GM12878 (cell line): ENCODE data around the gene IQGAP3. TPM values are rescaled to one million over a fixed set of nuclear protein-coding genes. Genes with fewer than 3 reads are reported as not detected.

Source experiments
- ATAC-seq: fragments of 200-7000 bp; cut with Tn5 transposase; 3 replicates; pipeline ENCODE4 v1.9.1; 2020; ENCODE audit warnings: mild to moderate bottlenecking, moderate library complexity
- BruUV-seq: library from RNA; stranded (reverse); fragments of 400-500 nt; replicated peaks from 2 replicates; lab custom pipeline; 2021; lab: Mats Ljungman, UMichigan
- CTCF ChIA-PET: fragments of 300-600 bp; sonication (Branson Sonifier 250); formaldehyde crosslinking; extraction: SDS; loops from one replicate; lab custom pipeline; 2021; ENCODE audit warnings: inconsistent platforms; lab: Yijun Ruan, JAX
- POLR2A ChIA-PET: fragments of 350-600 bp; formaldehyde crosslinking; extraction: SDS; loops from one replicate; lab custom pipeline; 2021; ENCODE audit warnings: inconsistent platforms; lab: Charles Lee
- RAD21 ChIA-PET: fragments of 300-600 bp; sonication (Branson Sonifier 250); formaldehyde crosslinking; loops from one replicate; lab custom pipeline; 2023; ENCODE audit warnings: antibody characterized with exemption; ENCODE audit not compliant: unreplicated experiment; lab: Charles Lee
- SMC1A ChIA-PET: fragments of 300-600 bp; sonication (Branson Sonifier 250); formaldehyde crosslinking; loops from one replicate; lab custom pipeline; 2023; ENCODE audit not compliant: unreplicated experiment, uncharacterized antibody; lab: Charles Lee
- DNase-seq: peaks from one replicate; pipeline ENCODE4 v3.0.0-alpha.2; 2011; ENCODE audit warnings: low read depth, low spot score
- FAIRE-seq: peaks from 3 replicates; lab custom pipeline; 2011; peaks lifted over from hg19 to GRCh38; lab: Jason Lieb, UNC
- H2AFZ ChIP-seq: 2 replicates; pipeline ENCODE4 v1.6.0; 2011; ENCODE audit warnings: low read depth, low read length, control low read depth; ENCODE audit not compliant: control insufficient read depth
- H3K27ac ChIP-seq: 2 replicates; pipeline ENCODE4 v1.5.1; 2011; ENCODE audit warnings: control low read depth; ENCODE audit not compliant: control insufficient read depth, insufficient read depth
- H3K27me3 ChIP-seq, 2 experiments: replicated peaks in 1 of 2; 2 replicates each; pipeline versions ENCODE4 v1.6.0 to v1.6.1; 2011; ENCODE audit warnings: low read length in 1 of 2; ENCODE audit not compliant: control insufficient read depth in 2 of 2, insufficient read depth in 2 of 2
- H3K36me3 ChIP-seq, 2 experiments: 2 replicates each; pipeline ENCODE4 v1.5.1; 2011; ENCODE audit warnings: low read length in 1 of 2; ENCODE audit not compliant: control insufficient read depth in 2 of 2, insufficient read depth in 2 of 2
- H3K4me1 ChIP-seq: 2 replicates; pipeline ENCODE4 v1.6.1; 2011; ENCODE audit warnings: mild to moderate bottlenecking, low read length, moderate library complexity, mixed read lengths; ENCODE audit not compliant: control insufficient read depth, insufficient read depth
- H3K4me2 ChIP-seq: 2 replicates; pipeline ENCODE4 v1.6.0; 2011; ENCODE audit warnings: control low read depth; ENCODE audit not compliant: control insufficient read depth, insufficient read depth
- H3K4me3 ChIP-seq: fragments of 200-600 bp; sonication (generic); 2 replicates; pipeline ENCODE4 v1.5.1; 2016
- H3K79me2 ChIP-seq: 2 replicates; pipeline ENCODE4 v1.6.0; 2011; ENCODE audit warnings: low read length; ENCODE audit not compliant: control insufficient read depth, insufficient read depth
- H3K9ac ChIP-seq: 2 replicates; pipeline ENCODE4 v1.8.0; 2011; ENCODE audit warnings: low read length, control low read depth, mixed read lengths; ENCODE audit not compliant: control insufficient read depth, insufficient read depth
- H3K9me3 ChIP-seq: replicated peaks from 3 replicates; pipeline ENCODE4 v1.5.1; 2011; ENCODE audit warnings: mild to moderate bottlenecking, low read length; ENCODE audit not compliant: control insufficient read depth, insufficient read depth
- H4K20me1 ChIP-seq: 2 replicates; pipeline ENCODE4 v1.6.0; 2011; ENCODE audit not compliant: control insufficient read depth, insufficient read depth
- HDAC6 ChIP-seq: fragments of 200-600 bp; sonication (generic); IDR thresholded peaks from one replicate; pipeline ENCODE4 v1.8.0; 2017; ENCODE audit warnings: antibody characterized with exemption; ENCODE audit not compliant: unreplicated experiment
- PAX5 ChIP-seq: IDR thresholded peaks from 2 replicates; pipeline ENCODE4 v1.6.1; 2011; ENCODE audit warnings: low read depth, low read length, borderline replicate concordance
- POLR2A ChIP-seq: IDR thresholded peaks from 2 replicates; pipeline ENCODE4 v1.6.1; 2011; ENCODE audit warnings: low read depth, mild to moderate bottlenecking, low read length
- POLR2AphosphoS5 ChIP-seq: IDR thresholded peaks from 2 replicates; pipeline ENCODE4 v1.6.1; 2011; ENCODE audit warnings: mild to moderate bottlenecking, low read length, inconsistent platforms
- WGBS: methylation state at CpG from one replicate; pipeline ENCODE4 v1.1.6; 2016; ENCODE audit warnings: low lambda C conversion rate; ENCODE audit not compliant: insufficient replicate concordance, insufficient coverage; ENCODE audit errors: missing lambda C conversion rate; 5-methylcytosine and 5-hydroxymethylcytosine counted together
- in situ Hi-C: fragments of 300-500 bp; cut with MboI; formaldehyde crosslinking; loops from 9 replicates; pipeline ENCODE4 v1.14.3; 2018; ENCODE audit warnings: mixed read lengths
- intact Hi-C: fragments of 100-400 bp; cut with micrococcal nuclease; formaldehyde crosslinking; loops from one replicate; pipeline ENCODE4 v1.14.2; 2022; ENCODE audit not compliant: unreplicated experiment
- polyA plus RNA-seq, 11 experiments: library from polyadenylated mRNA; depleted of rRNA in 4 of 11; unstranded in 6 of 11; stranded (reverse) in 5 of 11; fragments of >200 nt; fragmentation: Nextera tagmentation in 4 of 11; fragmentation: Illumina TruSeq in 1 of 11; extraction: Ambion mirVana in 4 of 11; extraction: Trizol in 1 of 11; gene quantifications; 1 replicate in 1 of 11; 2 replicates in 10 of 11; pipeline versions ENCODE4 v1.2.1 to v1.2.3, GENCODE V29; 2011 to 2016; ENCODE audit warnings: inconsistent platforms in 2 of 11, missing spikeins in 2 of 11, low read depth in 1 of 11
- total RNA-seq, 4 experiments: library from RNA; depleted of rRNA in 3 of 4; stranded (reverse); fragments of >200 nt in 3 of 4; fragmentation: Illumina TruSeq in 1 of 4; extraction: Trizol in 1 of 4; gene quantifications; 2 replicates each; pipeline versions ENCODE4 v1.2.1 to v1.2.3, GENCODE V29; 2013 to 2021

Gene IQGAP3
- total and polyA plus RNA-seq, 10 of the 15 experiments (the other 5 are each of a cell fraction or from before 2014, with no cell fraction given), result 1.1 to 10.7 (median 7.9) TPM

DNA sequence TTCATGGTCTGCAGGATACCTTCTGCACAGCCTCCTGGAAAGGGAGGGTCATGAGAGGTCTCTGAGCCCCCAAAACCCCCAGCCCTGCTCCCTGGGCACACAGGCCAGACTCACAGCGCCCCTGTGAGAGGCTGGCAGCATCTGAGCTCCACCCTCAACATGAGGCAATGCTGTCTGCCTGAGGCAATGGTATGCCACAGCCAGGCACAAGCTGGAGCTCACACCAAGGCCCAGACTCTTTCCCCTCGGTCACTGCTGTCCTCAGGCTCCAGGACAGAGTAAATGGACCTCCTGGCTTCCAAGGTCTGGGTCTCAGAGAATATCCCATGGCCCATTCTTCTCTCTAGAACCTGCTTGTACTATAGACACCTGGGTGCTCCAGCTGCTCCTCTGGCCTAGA is 89.0 kb downstream of the IQGAP3 start:
- POLR2A ChIA-PET, result interaction anchor here (0.8 to 23.9 kb wide), 3 partner anchors 20 to 118 kb away, joined by 3 to 630 read pairs (median 4); partner anchors contain the start of genes GPATCH4 and MEF2D
- H2AFZ ChIP-seq, result no peak overlapping the region
- SMC1A ChIA-PET, result interaction anchor here (0.8 to 21.2 kb wide), 4 partner anchors 8 to 108 kb away, joined by 3 to 460 read pairs (median 30); partner anchors contain the start of gene MEF2D
- no peak overlapping the region for H3K4me2 ChIP-seq
- H3K27ac ChIP-seq, result no peak overlapping the region
- H4K20me1 ChIP-seq, result no peaks in the 10 kb centered on the region
- H3K36me3 ChIP-seq, result peaks cover 41 to 47% of the 10 kb centered on the region in 2 experiments
- no peaks in the 10 kb centered on the region for H3K9me3 ChIP-seq
- intact Hi-C loops (loop anchor here (10.0 kb wide), 1 partner anchor 121 kb away; the partner anchor contains the start of gene GPATCH4), in situ Hi-C loops (no loop called here)
- H3K4me1 ChIP-seq, result peaks cover 62% of the 10 kb centered on the region
- no peak overlapping the region for H3K4me3 ChIP-seq
- no peaks in the 10 kb centered on the region for H3K27me3 ChIP-seq
- RAD21 ChIA-PET, result interaction anchor here (1.0 to 13.6 kb wide), 6 partner anchors 8 to 37 kb away, joined by 3 to 323 read pairs (median 30); partner anchors contain the start of gene MEF2D
- no peak for FAIRE-seq
- no peak for ATAC-seq
- WGBS, result 100% methylated on average over 2 of the region's 2 CpGs
- H3K79me2 ChIP-seq, result peaks cover 61% of the 10 kb centered on the region
- BruUV-seq, result no TSS peak
- TF ChIP-seq POLR2A (0 out of 2 replicates have a peak, but pooled peaks have one; percentile 20), PAX5 (no peak)
- CTCF ChIA-PET, result interaction anchor here (1.3 to 5.7 kb wide), 4 partner anchors 8 to 102 kb away, joined by 3 to 140 read pairs (median 36); partner anchors contain the start of gene MEF2D
- H3K9ac ChIP-seq, result no peak overlapping the region
- no peak for DNase-seq

DNA sequence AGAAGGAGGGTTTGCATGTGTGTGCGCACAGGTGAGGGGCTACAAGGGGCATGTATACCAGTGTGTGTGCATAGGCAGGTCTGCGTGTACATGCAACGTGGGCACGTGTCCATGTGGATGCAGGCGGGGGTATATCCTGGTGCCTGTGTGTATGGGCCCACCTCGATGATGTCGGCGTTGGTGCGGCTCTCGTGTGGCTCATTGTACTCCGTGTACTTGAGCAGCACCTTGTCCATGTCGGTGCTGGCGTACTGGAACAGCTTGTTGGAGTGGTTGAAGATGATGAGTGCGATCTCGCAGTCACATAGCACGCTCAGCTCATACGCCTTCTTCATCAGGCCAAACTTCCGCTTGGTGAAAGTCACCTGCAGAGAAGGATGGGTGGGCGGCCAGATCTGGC is 90.1 kb downstream of the IQGAP3 start:
- ATAC-seq (no peak), FAIRE-seq (no peak), DNase-seq (no peak)
- Histone ChIP-seq H3K9me3 (no peaks in the 10 kb centered on the region), H3K4me3 (0 out of 2 replicates have a peak overlapping the region, but pooled peaks have one; percentile 9), H3K4me1 (peaks cover 51% of the 10 kb centered on the region), H3K36me3 (peaks cover 49 to 56% of the 10 kb centered on the region in 2 experiments), H3K9ac (no peak overlapping the region; the same call in 1 of the 2 replicates), H3K79me2 (peaks cover 50% of the 10 kb centered on the region), H4K20me1 (no peaks in the 10 kb centered on the region), H2AFZ (no peak overlapping the region), H3K4me2 (peak overlapping the region; percentile 56; the same call in 1 of the 2 replicates), H3K27me3 (no peaks in the 10 kb centered on the region), H3K27ac (peak overlapping the region; percentile 75)
- RAD21 ChIA-PET, result interaction anchor here (1.2 to 13.6 kb wide), 6 partner anchors 9 to 127 kb away, joined by 3 to 323 read pairs (median 22); partner anchors contain the start of gene MEF2D
- in situ Hi-C loops, result no loop called here
- intact Hi-C loops, result loop anchor here (10.0 kb wide), 1 partner anchor 123 kb away; the partner anchor contains the start of gene GPATCH4
- BruUV-seq, result no TSS peak
- POLR2A ChIA-PET, result interaction anchor here (2.8 to 23.9 kb wide), 2 partner anchors 8 to 21 kb away, joined by 27 to 630 read pairs; partner anchors contain the start of gene MEF2D
- 97% methylated on average over 19 of the region's 19 CpGs for WGBS
- TF ChIP-seq HDAC6, result no peak
- 0 out of 2 replicates have a peak, but pooled peaks have one; percentile 10 for TF ChIP-seq POLR2AphosphoS5
- CTCF ChIA-PET, result interaction anchor here (0.5 to 5.7 kb wide), 12 partner anchors 9 to 126 kb away, joined by 3 to 140 read pairs (median 14); partner anchors contain the start of genes IQGAP3, MEF2D and TTC24
- SMC1A ChIA-PET, result interaction anchor here (1.0 to 21.2 kb wide), 5 partner anchors 9 to 100 kb away, joined by 3 to 460 read pairs (median 10); partner anchors contain the start of gene MEF2D
